Measurements from ENCODE around the gene PCNX3.

Gene PCNX3

GRCh38 chr11:65580756-65581155 lies 34.8 kb upstream of the PCNX3 start:
- DNase-seq = no peak

GRCh38 chr11:65581928-65582327 lies 33.6 kb upstream of the PCNX3 start:
- DNase-seq = no peak

- no peak for DNase-seq
These were observed 32.0 kb upstream of the PCNX3 start for GRCh38 chr11:65583589-65583988.

GRCh38 chr11:65584106-65584505 lies 31.5 kb upstream of the PCNX3 start:
- no peak for DNase-seq

GRCh38 chr11:65584723-65585171 lies 30.8 kb upstream of the PCNX3 start:
- DNase-seq = no peak

GRCh38 chr11:65585396-65586246 lies 30.0 kb upstream of the PCNX3 start:
- no peak for DNase-seq

- no peak for DNase-seq
These were observed 29.3 kb upstream of the PCNX3 start for GRCh38 chr11:65586247-65586630.

GRCh38 chr11:65586676-65587075 lies 28.9 kb upstream of the PCNX3 start:
- no peak for DNase-seq

- DNase-seq = peak; percentile 85
These were observed 27.1 kb upstream of the PCNX3 start for GRCh38 chr11:65588199-65589054.

- DNase-seq = peak; percentile 55
These were observed 25.9 kb upstream of the PCNX3 start for GRCh38 chr11:65589444-65590239.

- DNase-seq = no peak
These were observed 25.3 kb upstream of the PCNX3 start for GRCh38 chr11:65590240-65590738.

GRCh38 chr11:65591939-65592857 lies 23.4 kb upstream of the PCNX3 start:
- no peak for DNase-seq

GRCh38 chr11:65592858-65593517 lies 22.6 kb upstream of the PCNX3 start:
- DNase-seq = no peak

- DNase-seq = peak; percentile 60
These were observed 21.8 kb upstream of the PCNX3 start for GRCh38 chr11:65593518-65594414.

- no peak for DNase-seq
These were observed 20.4 kb upstream of the PCNX3 start for GRCh38 chr11:65595131-65595530.

GRCh38 chr11:65595543-65596281 lies 19.9 kb upstream of the PCNX3 start, which contains the start of gene KCNK7:
Gene KCNK7 (minus strand): TSS chr11:65595800. CDS start chr11:65595772, 28 bp downstream.
- DNase-seq = no peak

GRCh38 chr11:65596520-65596919 lies 19.1 kb upstream of the PCNX3 start:
- DNase-seq = no peak

- DNase-seq = no peak
These were observed 17.3 kb upstream of the PCNX3 start for GRCh38 chr11:65598258-65598699.
